T-helper 2 cell (primary cell): ENCODE measurements around the gene SGSM2.

Experiments
- DNase-seq, 5 experiments: peaks; one replicate each; pipeline versions ENCODE4 v3.0.0 to v3.0.0-alpha.2; 2012 to 2022

SGSM2 gene

DNA sequence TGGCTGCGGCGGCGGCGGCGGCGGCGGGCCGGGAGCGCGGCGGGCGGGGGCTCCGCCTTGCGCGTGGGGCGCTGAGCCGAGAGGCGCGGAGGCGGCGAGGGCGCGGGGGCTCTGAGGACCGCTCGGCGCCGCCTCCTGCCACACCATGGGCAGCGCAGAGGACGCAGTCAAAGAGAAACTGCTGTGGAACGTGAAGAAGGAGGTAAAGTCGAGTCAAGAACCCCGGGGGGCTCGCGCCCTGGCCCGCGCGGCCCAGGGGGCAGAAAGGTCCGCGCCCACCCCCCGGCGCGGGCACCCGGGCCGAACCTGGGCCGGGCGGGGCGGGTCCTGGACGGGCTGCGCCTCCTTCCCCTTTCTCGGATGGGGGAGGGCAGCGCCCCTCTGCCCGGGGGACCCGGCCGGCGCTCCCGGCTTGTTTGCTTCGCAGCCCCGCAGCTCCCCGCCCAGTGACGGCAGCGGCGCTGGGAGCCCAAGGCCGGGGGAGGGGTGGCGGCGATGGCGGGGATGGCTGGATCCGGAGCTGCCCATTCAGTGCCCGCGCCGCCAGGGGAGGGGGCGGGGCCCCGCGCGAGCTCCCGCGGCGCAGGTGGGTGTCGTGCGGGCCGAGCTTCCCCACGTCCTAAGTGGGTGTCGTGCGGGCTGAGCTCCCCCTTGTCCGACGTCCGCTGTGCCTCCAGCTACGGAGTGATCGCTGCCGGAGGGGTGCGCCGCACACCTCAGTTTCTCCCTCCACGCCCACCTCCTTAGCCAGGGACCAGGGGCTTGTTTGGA is 428 bp downstream of the SGSM2 start:
- peak; percentile 31 to 58 (median 45) for DNase-seq

DNA sequence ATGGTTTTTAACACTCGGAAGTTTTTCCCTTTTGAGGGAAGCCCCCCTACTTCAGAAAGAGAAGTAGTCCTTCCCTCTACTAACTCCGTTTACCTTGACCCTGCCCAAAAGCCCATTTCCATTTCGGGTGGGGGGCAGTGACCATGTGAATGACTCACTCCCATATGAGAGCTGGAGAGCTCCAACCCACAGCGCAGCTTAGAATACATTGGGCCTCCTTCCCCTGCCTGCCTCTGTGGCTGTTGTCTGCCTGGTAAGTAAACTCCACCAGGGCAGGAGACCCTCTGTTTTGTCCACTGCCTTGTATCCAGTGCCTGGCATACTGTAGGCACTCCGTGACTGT is 985 bp downstream of the SGSM2 start:
- no peak for DNase-seq

- DNase-seq = peak in 1 of 5 experiments; percentile 15
These were observed 6.1 kb downstream of the SGSM2 start for GRCh38 chr17:2343421-2343820.

DNA sequence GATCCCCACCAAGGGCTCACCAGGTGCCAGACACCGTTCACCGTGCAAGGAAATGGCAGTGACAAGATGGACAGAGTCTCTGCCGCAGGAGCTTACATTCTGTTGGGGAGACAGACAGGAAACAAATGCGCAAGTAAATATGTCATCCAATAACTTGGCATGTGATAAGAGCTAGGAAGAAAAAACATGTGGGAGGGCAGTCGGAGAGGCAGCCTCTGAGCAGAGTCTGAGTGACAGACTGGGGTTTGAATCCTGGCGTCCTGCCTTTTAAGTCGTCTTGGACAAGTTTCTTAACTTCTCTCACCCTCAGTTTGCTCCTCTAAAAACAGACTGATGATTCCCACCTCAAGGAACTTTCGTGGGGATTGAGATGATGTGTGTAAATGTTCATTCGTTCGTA is 7.2 kb downstream of the SGSM2 start:
- no peak for DNase-seq

GRCh38 chr17:2346475-2346874 is 9.2 kb downstream of the SGSM2 start:
- DNase-seq = no peak

GRCh38 chr17:2347805-2348685 is 10.7 kb downstream of the SGSM2 start:
- no peak for DNase-seq

GRCh38 chr17:2351269-2351668 is 14.0 kb downstream of the SGSM2 start:
- no peak for DNase-seq

- DNase-seq = no peak
These were observed 17.0 kb downstream of the SGSM2 start for GRCh38 chr17:2354311-2354710.

- DNase-seq = no peak
These were observed 19.9 kb downstream of the SGSM2 start for GRCh38 chr17:2357237-2357636.

DNA sequence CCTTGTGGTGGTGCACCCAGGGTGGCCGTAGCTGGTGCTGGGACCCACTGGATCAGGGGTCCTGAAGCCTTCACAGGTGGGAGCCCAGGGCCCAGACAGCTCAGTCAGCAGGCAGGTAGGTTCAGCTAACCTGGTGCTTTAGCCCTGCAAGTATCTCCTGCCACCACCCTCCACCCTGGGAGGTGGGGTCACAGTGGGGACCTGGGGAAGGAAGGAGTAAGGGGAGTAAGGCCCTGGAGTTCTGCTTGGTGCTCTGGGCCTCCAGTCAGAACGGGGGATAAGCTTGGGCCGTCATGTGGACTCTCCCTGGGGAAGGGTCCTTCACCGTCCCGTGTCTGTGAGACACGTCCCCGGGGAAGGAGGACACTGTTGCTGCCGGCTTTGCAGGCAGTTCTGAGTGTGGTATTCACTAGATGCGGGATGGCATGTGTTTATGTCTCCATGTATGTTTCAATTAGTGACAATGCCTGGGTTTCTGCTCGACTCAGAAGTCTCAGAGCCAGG is 20.7 kb downstream of the SGSM2 start:
- no peak for DNase-seq

DNA sequence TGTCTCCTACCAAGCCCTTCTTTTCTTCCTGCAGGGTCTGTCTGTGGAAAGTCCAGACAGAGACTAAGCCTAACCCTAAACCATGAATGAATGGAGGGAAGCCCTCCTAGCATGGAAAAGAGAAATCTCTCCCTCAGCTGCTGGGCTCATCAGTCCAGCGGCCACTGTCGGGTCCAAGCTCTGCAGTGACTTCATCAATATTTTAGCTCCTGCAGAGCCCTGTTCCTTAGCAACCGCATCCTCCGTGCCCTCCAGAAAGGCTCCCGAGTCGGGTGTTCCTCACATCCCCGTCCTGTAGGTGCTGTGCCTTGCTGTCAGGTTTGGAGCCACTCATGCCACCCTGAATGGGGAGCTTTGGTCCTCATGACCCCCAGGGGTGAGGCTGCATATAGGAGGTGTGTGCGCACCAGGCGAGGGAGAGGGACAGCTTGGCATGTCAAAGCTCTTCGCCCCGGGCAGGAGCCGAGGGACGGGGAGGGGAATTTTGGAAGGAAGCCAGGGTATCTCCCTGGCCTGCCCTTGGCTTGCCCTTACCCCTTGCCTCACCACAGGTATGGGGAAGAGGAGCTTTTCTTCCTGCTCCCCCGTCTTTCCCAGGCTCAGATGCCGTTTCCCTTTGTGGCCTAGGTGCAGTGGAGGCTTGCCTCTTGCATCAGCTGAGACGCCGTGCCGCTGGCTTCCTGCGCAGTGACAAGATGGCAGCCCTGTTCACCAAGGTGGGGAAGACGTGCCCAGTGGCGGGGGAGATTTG is 23.9 kb downstream of the SGSM2 start:
- DNase-seq = no peak

DNA sequence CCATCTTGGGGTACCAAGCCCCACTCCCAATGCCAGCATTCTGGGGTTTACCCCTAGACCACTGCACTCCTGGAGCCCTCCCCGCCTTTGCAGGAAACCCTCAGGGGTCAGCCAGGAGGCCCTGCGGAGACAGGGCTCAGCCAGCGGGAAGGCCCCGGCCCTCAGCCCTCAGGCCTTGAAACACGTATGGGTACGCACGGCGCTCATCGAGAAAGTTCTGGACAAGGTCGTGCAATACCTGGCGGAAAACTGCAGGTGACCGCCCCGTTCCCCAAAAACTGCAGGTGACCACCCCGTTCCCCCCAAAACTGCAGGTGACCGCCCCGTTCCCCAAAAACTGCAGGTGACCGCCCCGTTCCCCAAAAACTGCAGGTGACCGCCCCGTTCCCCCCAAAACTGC is 24.7 kb downstream of the SGSM2 start:
- DNase-seq = no peak

GRCh38 chr17:2362416-2362815 is 25.1 kb downstream of the SGSM2 start:
- DNase-seq = no peak

- no peak for DNase-seq
These were observed 25.6 kb downstream of the SGSM2 start for GRCh38 chr17:2362881-2363280.

DNA sequence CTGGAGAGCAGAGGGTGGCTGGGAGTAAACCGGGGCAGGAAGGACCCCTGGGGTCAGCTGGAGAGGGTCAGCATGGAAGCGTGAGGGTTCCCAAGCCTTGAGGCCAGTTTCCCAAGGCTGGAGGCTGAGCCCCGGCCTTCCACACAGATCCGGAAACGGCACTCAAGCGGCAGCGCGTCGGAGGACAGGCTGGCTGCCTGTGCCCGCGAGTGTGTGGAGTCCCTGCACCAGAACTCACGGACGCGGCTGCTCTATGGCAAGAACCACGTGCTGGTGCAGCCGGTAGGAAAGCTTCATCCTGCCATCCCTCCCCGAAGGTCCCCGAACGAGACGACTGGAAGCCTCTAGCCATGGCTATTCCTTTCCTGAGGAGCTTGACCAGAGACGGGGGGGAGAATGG is 26.0 kb downstream of the SGSM2 start:
- no peak for DNase-seq

- no peak for DNase-seq
These were observed 26.8 kb downstream of the SGSM2 start for GRCh38 chr17:2363851-2364762.

DNA sequence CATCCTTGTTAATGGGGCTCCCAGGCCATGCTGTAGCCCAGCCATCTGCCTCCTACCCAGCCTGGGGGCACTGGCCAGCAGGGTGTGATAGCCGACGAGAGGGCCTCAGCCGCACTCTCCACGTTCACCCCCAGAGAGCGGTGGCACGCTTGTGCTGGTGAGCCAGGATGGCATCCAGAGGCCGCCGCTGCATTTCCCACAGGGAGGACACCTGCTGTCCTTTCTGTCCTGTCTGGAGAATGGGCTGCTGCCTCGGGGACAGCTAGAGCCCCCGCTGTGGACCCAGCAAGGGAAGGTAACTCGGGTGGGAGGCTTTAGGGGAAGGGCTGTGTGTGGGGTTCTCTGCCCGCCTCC is 27.4 kb downstream of the SGSM2 start:
- no peak for DNase-seq

GRCh38 chr17:2365132-2365531 is 27.8 kb downstream of the SGSM2 start:
- DNase-seq = no peak

DNA sequence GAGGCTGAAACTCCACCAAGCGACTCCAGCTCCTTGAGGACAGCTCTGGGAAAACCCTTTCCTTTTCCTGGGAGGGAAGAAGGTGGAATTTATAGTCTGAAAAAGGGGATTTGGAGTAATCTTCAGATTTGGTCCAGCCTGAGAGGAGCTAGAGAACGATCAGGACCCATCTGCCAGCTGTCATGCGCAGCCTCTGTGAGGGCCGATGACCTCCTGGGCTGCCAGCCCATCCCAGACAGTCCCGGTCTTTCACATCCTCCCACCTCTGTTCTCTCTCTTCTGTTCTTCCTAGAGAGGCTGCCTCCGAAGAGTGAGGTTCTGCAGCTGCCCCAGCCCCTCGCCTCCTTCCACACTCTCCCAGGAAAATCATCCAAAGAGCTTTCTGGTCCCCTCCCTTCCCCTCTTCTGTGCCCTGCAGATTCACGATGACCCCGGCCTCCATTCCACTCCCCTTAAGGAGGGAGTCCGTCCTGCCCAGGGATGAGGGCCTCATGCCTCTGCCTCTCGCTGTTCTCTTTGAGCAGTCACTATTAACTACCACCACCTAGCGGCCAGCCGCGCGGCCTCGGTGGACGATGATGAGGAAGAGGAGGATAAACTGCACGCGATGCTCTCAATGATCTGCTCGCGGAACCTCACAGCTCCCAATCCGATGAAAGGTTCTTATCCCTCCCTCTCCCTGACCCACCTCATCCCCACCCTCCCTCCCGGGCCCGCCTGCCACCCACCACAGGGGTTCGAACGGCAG is 29.6 kb downstream of the SGSM2 start:
- DNase-seq = no peak

- DNase-seq = no peak
These were observed 31.1 kb downstream of the SGSM2 start for GRCh38 chr17:2368359-2368758.

GRCh38 chr17:2369039-2369438 is 31.7 kb downstream of the SGSM2 start:
- no peak for DNase-seq
